BLaER1 (cell line): ENCODE data around the gene GUK1.
"Not testable (repeated sequence)": the region's sequence is repeated elsewhere in the genome, so short reads cannot be mapped to it uniquely, and the experiment has no call there.

Source experiments
- H3K27ac ChIP-seq: shearing (Covaris generic); formaldehyde crosslinking; 2 replicates; pipeline ENCODE4 v1.8.1; 2022
- H3K27me3 ChIP-seq: shearing (Covaris generic); formaldehyde crosslinking; 2 replicates; pipeline ENCODE4 v1.8.1; 2022
- H3K36me3 ChIP-seq: shearing (Covaris generic); formaldehyde crosslinking; 2 replicates; pipeline ENCODE4 v1.8.1; 2022
- H3K4me1 ChIP-seq: shearing (Covaris generic); formaldehyde crosslinking; 2 replicates; pipeline ENCODE4 v1.8.1; 2022
- H3K4me2 ChIP-seq: shearing (Covaris generic); formaldehyde crosslinking; 2 replicates; pipeline ENCODE4 v1.8.1; 2022
- H3K4me3 ChIP-seq: shearing (Covaris generic); formaldehyde crosslinking; 2 replicates; pipeline ENCODE4 v1.8.1; 2022
- H3K9ac ChIP-seq: shearing (Covaris generic); formaldehyde crosslinking; 2 replicates; pipeline ENCODE4 v1.8.1; 2022
- H3K9me3 ChIP-seq: shearing (Covaris generic); formaldehyde crosslinking; 2 replicates; pipeline ENCODE4 v1.8.1; 2022
- H4K20me1 ChIP-seq: shearing (Covaris generic); formaldehyde crosslinking; 2 replicates; pipeline ENCODE4 v1.8.1; 2022
- Cebpa-rat ChIP-seq: shearing (Covaris generic); IDR thresholded peaks from 2 replicates; pipeline ENCODE4 v1.8.1; 2022

The GUK1 gene

DNA sequence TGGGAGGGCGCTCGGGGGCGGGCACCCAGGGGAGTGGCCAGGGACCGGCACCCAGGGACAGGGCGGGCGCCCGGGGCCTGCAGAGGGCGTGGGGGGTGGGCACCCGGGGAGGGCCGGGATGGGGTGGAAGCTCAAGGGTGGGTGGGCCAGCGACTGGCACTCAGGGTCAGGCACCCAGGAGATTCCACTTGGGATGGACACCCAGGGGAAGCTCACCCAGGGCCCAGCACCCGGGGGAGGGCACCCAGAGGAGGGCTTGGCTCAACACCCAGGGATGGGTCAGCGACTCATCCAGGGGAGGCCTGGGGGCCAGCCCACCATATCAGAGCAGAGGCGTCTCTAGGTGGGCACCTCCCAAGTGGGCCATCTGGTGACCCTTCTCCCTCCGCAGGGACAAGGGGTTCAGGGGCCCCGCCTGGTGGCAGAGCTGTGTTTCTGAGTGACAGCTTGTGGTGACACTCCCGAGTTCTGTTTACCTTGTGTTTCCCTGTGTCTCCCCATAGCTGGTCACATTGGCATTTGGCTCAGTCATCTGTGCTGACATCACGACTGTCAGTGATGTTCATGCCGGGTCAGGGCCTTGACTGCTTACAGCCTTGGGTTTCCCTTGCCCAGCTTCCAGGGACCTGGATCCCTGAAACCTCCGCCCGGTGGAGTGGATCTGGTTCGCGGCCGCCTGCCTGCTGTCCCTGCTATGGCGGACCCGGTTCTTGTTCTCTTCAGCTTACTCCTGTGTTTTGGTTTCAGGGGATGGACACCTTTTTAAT, 26.3 kb downstream of the GUK1 start:
- TF ChIP-seq Cebpa-rat: no peak
- H3K9ac ChIP-seq: peak overlapping the region; percentile 99
- H4K20me1 ChIP-seq: peaks cover 7% of the 10 kb centered on the region; the same call in 1 of the 2 replicates
- H3K4me1 ChIP-seq: peaks cover 55% of the 10 kb centered on the region
- peak overlapping the region; percentile 77 for H3K4me3 ChIP-seq
- no peaks in the 10 kb centered on the region for H3K9me3 ChIP-seq
- no peaks in the 10 kb centered on the region for H3K27me3 ChIP-seq
- peak overlapping the region; percentile 100 for H3K27ac ChIP-seq
- no peaks in the 10 kb centered on the region; the same call in 1 of the 2 replicates for H3K36me3 ChIP-seq
- peak overlapping the region; percentile 98 for H3K4me2 ChIP-seq

DNA sequence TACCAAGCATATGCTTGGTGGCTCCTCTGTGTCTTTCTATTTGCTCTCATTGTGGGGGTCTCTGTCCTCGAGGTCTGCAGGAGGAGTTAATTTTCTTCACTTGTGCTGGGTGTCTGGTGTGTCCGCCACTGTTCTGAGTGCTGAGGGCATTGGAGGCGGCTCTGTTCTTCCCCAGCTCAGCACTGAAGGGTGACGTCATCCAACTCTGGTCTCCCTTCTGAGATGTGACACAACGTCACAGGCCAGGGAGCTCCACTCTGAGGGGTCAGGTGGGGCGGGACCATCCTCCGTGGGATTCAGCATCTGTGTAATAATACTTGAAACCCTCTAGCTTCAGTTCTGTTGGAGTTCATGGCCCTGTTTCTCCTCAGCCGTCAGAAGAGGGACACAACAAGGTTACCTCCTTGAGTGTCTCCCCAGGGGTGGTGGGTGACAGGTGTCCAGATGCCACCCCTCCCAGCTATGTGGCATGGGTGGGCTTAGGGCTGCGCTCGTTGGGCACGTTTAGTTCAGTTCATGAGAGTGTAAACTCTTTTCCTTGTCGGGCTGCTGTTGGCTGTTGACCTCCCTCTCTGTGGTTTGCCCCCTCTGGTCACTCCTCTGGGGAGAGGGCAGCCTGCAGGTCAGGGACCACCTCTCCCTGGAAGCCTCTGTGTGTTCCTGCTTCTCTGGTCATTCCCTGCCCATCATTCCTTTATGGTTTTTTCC, 28.6 kb downstream of the GUK1 start:
- Histone ChIP-seq H4K20me1 (peaks cover 24% of the 10 kb centered on the region), H3K9me3 (no peaks in the 10 kb centered on the region), H3K36me3 (no peaks in the 10 kb centered on the region; the same call in 1 of the 2 replicates), H3K4me3 (no peak overlapping the region), H3K27ac (no peak overlapping the region), H3K4me1 (peaks cover 37% of the 10 kb centered on the region), H3K27me3 (no peaks in the 10 kb centered on the region), H3K4me2 (no peak overlapping the region), H3K9ac (no peak overlapping the region)
- no peak for TF ChIP-seq Cebpa-rat

DNA sequence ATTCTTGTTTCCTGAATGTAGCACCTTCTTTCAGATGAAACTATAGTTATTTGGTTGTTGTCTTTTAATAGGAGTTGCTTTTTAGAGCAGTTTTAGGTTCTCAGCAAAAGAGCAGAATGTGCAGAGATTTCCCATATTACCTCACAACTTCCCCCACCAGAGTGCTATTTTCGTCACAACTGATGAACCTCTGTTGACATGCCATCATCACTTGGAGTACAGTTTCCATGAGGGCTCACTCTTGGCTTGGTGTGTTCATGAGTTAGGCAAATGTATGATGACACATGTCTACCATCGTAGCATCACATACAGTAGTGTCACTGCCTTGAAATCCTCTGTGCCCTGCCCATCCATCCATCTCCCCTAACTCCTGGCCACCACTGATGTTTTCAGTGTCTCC, 29.3 kb downstream of the GUK1 start:
- no peak overlapping the region for H3K9ac ChIP-seq

GRCh38 chr1:228170666-228171065, 30.6 kb downstream of the GUK1 start:
- no peak overlapping the region for H3K4me2 ChIP-seq
- H3K27me3 ChIP-seq: no peaks in the 10 kb centered on the region
- no peak overlapping the region for H3K4me3 ChIP-seq
- H3K9ac ChIP-seq: no peak overlapping the region
- no peak overlapping the region for H3K27ac ChIP-seq
- H3K36me3 ChIP-seq: peaks cover 10% of the 10 kb centered on the region; the same call in 1 of the 2 replicates
- H3K4me1 ChIP-seq: peaks cover 38% of the 10 kb centered on the region
- peaks cover 38% of the 10 kb centered on the region for H4K20me1 ChIP-seq
- H3K9me3 ChIP-seq: no peaks in the 10 kb centered on the region
- no peak for TF ChIP-seq Cebpa-rat

More for the DNA sequence above, 29.3 kb downstream of the GUK1 start:
- Histone ChIP-seq H3K27me3 (no peaks in the 10 kb centered on the region), H3K4me2 (0 out of 2 replicates have a peak overlapping the region, but pooled peaks have one; percentile 24), H3K9me3 (no peaks in the 10 kb centered on the region), H3K27ac (no peak overlapping the region), H3K4me1 (peaks cover 32% of the 10 kb centered on the region), H3K4me3 (no peak overlapping the region), H3K36me3 (no peaks in the 10 kb centered on the region; the same call in 1 of the 2 replicates), H4K20me1 (peaks cover 25% of the 10 kb centered on the region)
- TF ChIP-seq Cebpa-rat: no peak

DNA sequence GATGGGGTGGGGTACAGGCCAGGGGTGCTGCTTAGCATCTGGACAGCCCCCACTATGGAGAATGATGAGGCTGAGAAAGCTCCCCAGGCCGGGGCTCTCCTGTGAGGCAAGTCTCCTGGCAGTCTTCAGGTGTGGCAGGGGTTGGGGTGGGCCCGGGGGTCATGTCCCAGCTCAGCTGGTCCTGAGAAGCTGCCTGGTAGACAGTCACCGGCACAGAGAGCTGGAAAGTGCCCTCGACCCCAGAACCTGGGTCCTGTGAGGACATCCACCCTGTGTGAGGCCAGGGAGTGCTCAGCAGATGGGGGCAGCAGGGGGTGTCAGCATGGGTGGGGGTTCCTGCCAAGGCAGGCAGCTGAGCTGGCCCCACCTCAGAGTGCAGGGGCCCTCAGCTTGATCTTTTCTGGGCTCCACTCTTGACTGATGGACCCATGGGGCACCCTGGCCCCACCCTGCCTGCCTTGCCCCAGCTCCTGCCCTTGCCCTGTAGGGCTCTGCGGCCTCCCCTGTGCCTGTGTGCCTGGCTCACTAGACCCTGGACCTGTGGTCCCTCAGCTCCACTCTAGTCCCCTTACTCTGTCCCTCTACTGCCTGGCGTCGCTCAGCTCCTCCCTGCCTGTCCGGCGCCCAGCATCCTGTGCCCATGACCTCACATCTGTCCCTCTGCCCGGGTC, 31.3 kb downstream of the GUK1 start:
- Histone ChIP-seq H3K27ac (no peak overlapping the region; the same call in 1 of the 2 replicates), H3K4me1 (peaks cover 43% of the 10 kb centered on the region), H3K9me3 (no peaks in the 10 kb centered on the region), H3K36me3 (peaks cover 10% of the 10 kb centered on the region; the same call in 1 of the 2 replicates), H3K27me3 (no peaks in the 10 kb centered on the region), H3K4me3 (no peak overlapping the region), H4K20me1 (peaks cover 45% of the 10 kb centered on the region), H3K9ac (no peak overlapping the region), H3K4me2 (no peak overlapping the region)
- TF ChIP-seq Cebpa-rat: no peak

- Histone ChIP-seq H3K4me3 (no peak overlapping the region), H3K27me3 (no peaks in the 10 kb centered on the region), H3K4me2 (no peak overlapping the region), H3K36me3 (peaks cover 10% of the 10 kb centered on the region; the same call in 1 of the 2 replicates), H3K9me3 (no peaks in the 10 kb centered on the region), H4K20me1 (peaks cover 60% of the 10 kb centered on the region), H3K27ac (0 out of 2 replicates have a peak overlapping the region, but pooled peaks have one; percentile 9), H3K4me1 (peaks cover 49% of the 10 kb centered on the region), H3K9ac (peak overlapping the region; percentile 4; the same call in 1 of the 2 replicates)
- TF ChIP-seq Cebpa-rat: no peak
These were observed 32.8 kb downstream of the GUK1 start for GRCh38 chr1:228172591-228173527.

- H3K4me1 ChIP-seq: peaks cover 57% of the 10 kb centered on the region
- not testable (repeated sequence) for H3K27me3 ChIP-seq, H3K9ac ChIP-seq, H3K4me3 ChIP-seq, H3K27ac ChIP-seq, H3K9me3 ChIP-seq, H3K36me3 ChIP-seq, H3K4me2 ChIP-seq
- peaks cover 62% of the 10 kb centered on the region for H4K20me1 ChIP-seq
These were observed 33.7 kb downstream of the GUK1 start for GRCh38 chr1:228173528-228174481.
